ENCODE measurements around the gene ZCCHC2. TPM values are rescaled to one million over a fixed set of nuclear protein-coding genes. Genes with fewer than 3 reads are reported as not detected.

ZCCHC2 gene
- total and polyA plus RNA-seq, 2 experiments from 2014 or later, result 3.3 to 14.9 TPM

GRCh38 chr18:62510789-62511188 is 12.0 kb upstream of the ZCCHC2 start:
- no peaks in the 10 kb centered on the region for H3K27me3 ChIP-seq
- 59% methylated on average over 2 of the region's 2 CpGs for WGBS (ENCODE audit: low lambda C conversion rate, missing lambda C conversion rate)
- peaks cover 26% of the 10 kb centered on the region for H3K9me3 ChIP-seq (ENCODE audit: low read depth)
- H3K4me2 ChIP-seq, result no peak overlapping the region
- H3K4me3 ChIP-seq, result no peak overlapping the region
- H3K27ac ChIP-seq, result no peak overlapping the region
- H4K20me1 ChIP-seq (ENCODE audit: insufficient read depth, poor library complexity, severe bottlenecking), result no peaks in the 10 kb centered on the region
- no peaks in the 10 kb centered on the region for H3K4me1 ChIP-seq (ENCODE audit: insufficient read depth)
- H3K9me2 ChIP-seq (replicated peaks; ENCODE audit: insufficient read depth), result no peaks in the 10 kb centered on the region
- no peak for DNase-seq (ENCODE audit: low spot score)
- no peak for TF ChIP-seq EZH2phosphoT487 (IDR thresholded peaks at IDR 0.05; ENCODE audit: low read depth, severe bottlenecking, unreplicated experiment)
- TF ChIP-seq, protein P1, sequence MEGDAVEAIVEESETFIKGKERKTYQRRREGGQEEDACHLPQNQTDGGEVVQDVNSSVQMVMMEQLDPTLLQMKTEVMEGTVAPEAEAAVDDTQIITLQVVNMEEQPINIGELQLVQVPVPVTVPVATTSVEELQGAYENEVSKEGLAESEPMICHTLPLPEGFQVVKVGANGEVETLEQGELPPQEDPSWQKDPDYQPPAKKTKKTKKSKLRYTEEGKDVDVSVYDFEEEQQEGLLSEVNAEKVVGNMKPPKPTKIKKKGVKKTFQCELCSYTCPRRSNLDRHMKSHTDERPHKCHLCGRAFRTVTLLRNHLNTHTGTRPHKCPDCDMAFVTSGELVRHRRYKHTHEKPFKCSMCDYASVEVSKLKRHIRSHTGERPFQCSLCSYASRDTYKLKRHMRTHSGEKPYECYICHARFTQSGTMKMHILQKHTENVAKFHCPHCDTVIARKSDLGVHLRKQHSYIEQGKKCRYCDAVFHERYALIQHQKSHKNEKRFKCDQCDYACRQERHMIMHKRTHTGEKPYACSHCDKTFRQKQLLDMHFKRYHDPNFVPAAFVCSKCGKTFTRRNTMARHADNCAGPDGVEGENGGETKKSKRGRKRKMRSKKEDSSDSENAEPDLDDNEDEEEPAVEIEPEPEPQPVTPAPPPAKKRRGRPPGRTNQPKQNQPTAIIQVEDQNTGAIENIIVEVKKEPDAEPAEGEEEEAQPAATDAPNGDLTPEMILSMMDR (IDR thresholded peaks at IDR 0.05; ENCODE audit: poor library complexity), result no peak
- TF ChIP-seq EZH2 (IDR thresholded peaks at IDR 0.05; ENCODE audit: borderline replicate concordance), result no peak
- H3K36me3 ChIP-seq (replicated peaks; ENCODE audit: insufficient read depth, low read depth), result no peaks in the 10 kb centered on the region
- no peaks in the 10 kb centered on the region for H3K79me2 ChIP-seq
- H2AFZ ChIP-seq, result no peak overlapping the region

- Histone ChIP-seq H3K4me1 (ENCODE audit: insufficient read depth) (no peaks in the 10 kb centered on the region), H3K9me3 (ENCODE audit: low read depth) (peaks cover 26% of the 10 kb centered on the region), H3K4me2 (no peak overlapping the region), H3K4me3 (no peak overlapping the region), H2AFZ (no peak overlapping the region), H3K36me3 (replicated peaks; ENCODE audit: insufficient read depth, low read depth) (no peaks in the 10 kb centered on the region), H4K20me1 (ENCODE audit: insufficient read depth, poor library complexity, severe bottlenecking) (no peaks in the 10 kb centered on the region), H3K27me3 (no peaks in the 10 kb centered on the region), H3K27ac (no peak overlapping the region), H3K79me2 (no peaks in the 10 kb centered on the region), H3K9me2 (replicated peaks; ENCODE audit: insufficient read depth) (no peaks in the 10 kb centered on the region)
- DNase-seq (ENCODE audit: low spot score), result no peak
- WGBS (ENCODE audit: low lambda C conversion rate, missing lambda C conversion rate), result 81% methylated on average over 1 of the region's 1 CpG
- TF ChIP-seq, protein P1 (IDR thresholded peaks at IDR 0.05; ENCODE audit: poor library complexity), result no peak
- TF ChIP-seq EZH2phosphoT487 (IDR thresholded peaks at IDR 0.05; ENCODE audit: low read depth, severe bottlenecking, unreplicated experiment) (no peak), EZH2 (IDR thresholded peaks at IDR 0.05; ENCODE audit: borderline replicate concordance) (no peak)
Measured at GRCh38 chr18:62512532-62512931, 10.3 kb upstream of the ZCCHC2 start.

- TF ChIP-seq EZH2 (IDR thresholded peaks at IDR 0.05; ENCODE audit: borderline replicate concordance) (no peak), EZH2phosphoT487 (IDR thresholded peaks at IDR 0.05; ENCODE audit: low read depth, severe bottlenecking, unreplicated experiment) (no peak)
- TF ChIP-seq, protein P1 (IDR thresholded peaks at IDR 0.05; ENCODE audit: poor library complexity), result no peak
- Histone ChIP-seq H3K27ac (no peak overlapping the region), H2AFZ (no peak overlapping the region), H4K20me1 (ENCODE audit: insufficient read depth, poor library complexity, severe bottlenecking) (no peaks in the 10 kb centered on the region), H3K9me3 (ENCODE audit: low read depth) (peaks cover 26% of the 10 kb centered on the region), H3K4me2 (no peak overlapping the region), H3K27me3 (no peaks in the 10 kb centered on the region), H3K9me2 (replicated peaks; ENCODE audit: insufficient read depth) (no peaks in the 10 kb centered on the region), H3K4me3 (no peak overlapping the region), H3K79me2 (no peaks in the 10 kb centered on the region), H3K36me3 (replicated peaks; ENCODE audit: insufficient read depth, low read depth) (no peaks in the 10 kb centered on the region), H3K4me1 (ENCODE audit: insufficient read depth) (no peaks in the 10 kb centered on the region)
- WGBS (ENCODE audit: low lambda C conversion rate, missing lambda C conversion rate), result 77% methylated on average over 2 of the region's 2 CpGs
- no peak for DNase-seq (ENCODE audit: low spot score)
Measured at GRCh38 chr18:62512996-62513395, 9.8 kb upstream of the ZCCHC2 start.

DNA sequence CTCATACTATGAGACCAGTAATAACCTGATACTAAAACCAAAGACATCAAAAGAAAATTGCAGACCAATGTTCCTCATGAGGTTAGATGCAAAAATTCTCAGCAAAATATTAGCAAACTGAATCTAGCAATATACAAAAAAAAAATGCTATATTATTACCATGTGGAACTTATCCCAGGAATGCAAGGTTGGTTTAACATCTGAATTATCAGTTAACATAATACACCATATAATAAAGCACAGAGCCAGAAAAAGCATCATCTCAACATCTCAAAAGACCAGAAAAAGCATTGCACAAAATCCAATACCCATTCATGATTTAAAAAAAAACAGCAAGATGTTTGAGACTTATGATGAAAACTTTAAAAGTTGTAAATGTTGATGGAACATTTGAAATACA is 8.3 kb upstream of the ZCCHC2 start:
- no peaks in the 10 kb centered on the region for H3K36me3 ChIP-seq (replicated peaks; ENCODE audit: insufficient read depth, low read depth)
- no peaks in the 10 kb centered on the region for H3K9me2 ChIP-seq (replicated peaks; ENCODE audit: insufficient read depth)
- H3K4me1 ChIP-seq (ENCODE audit: insufficient read depth), result no peaks in the 10 kb centered on the region
- no peak for DNase-seq (ENCODE audit: low spot score)
- no peaks in the 10 kb centered on the region for H4K20me1 ChIP-seq (ENCODE audit: insufficient read depth, poor library complexity, severe bottlenecking)
- no peak overlapping the region for H3K4me3 ChIP-seq
- H3K27me3 ChIP-seq, result no peaks in the 10 kb centered on the region
- H3K27ac ChIP-seq, result no peak overlapping the region
- no peak overlapping the region for H3K4me2 ChIP-seq
- H3K9me3 ChIP-seq (ENCODE audit: low read depth), result peaks cover 26% of the 10 kb centered on the region
- H2AFZ ChIP-seq, result no peak overlapping the region
- TF ChIP-seq, protein P1 (IDR thresholded peaks at IDR 0.05; ENCODE audit: poor library complexity), result no peak
- no peak for TF ChIP-seq EZH2phosphoT487 (IDR thresholded peaks at IDR 0.05; ENCODE audit: low read depth, severe bottlenecking, unreplicated experiment)
- TF ChIP-seq EZH2 (IDR thresholded peaks at IDR 0.05; ENCODE audit: borderline replicate concordance), result no peak
- no peaks in the 10 kb centered on the region for H3K79me2 ChIP-seq

All from hepatocyte (in vitro differentiated cells).